H9 (cell line): ENCODE results near the gene SRRT. TPM values are rescaled to one million over a fixed set of nuclear protein-coding genes. Genes with fewer than 3 reads are reported as not detected.

Source experiments
- DNase-seq: peaks from one replicate; pipeline ENCODE4 v3.0.0-alpha.2; 2017
- H2AFZ ChIP-seq: one replicate; pipeline ENCODE4 v1.6.1; 2013; ENCODE audit warnings: mild to moderate bottlenecking, low read length, control low read depth, moderate library complexity
- H2AK5ac ChIP-seq: 2 replicates; pipeline ENCODE4 v1.6.1; 2013; ENCODE audit warnings: low read length, control low read depth, mixed read lengths; ENCODE audit not compliant: insufficient read length
- H2BK120ac ChIP-seq: one replicate; pipeline ENCODE4 v1.6.1; 2013; ENCODE audit warnings: low read depth, mild to moderate bottlenecking, low read length, control low read depth, inconsistent platforms; ENCODE audit not compliant: poor library complexity, severe bottlenecking
- H2BK12ac ChIP-seq: 2 replicates; pipeline ENCODE4 v1.6.1; 2013; ENCODE audit warnings: low read length, control low read depth, mixed read lengths, low read depth; ENCODE audit not compliant: insufficient read length
- H2BK15ac ChIP-seq: 2 replicates; pipeline ENCODE4 v1.6.1; 2013; ENCODE audit warnings: low read depth, low read length, control low read depth
- H2BK20ac ChIP-seq: one replicate; pipeline ENCODE4 v1.6.1; 2013; ENCODE audit warnings: low read depth, mild to moderate bottlenecking, low read length, control low read depth, inconsistent platforms; ENCODE audit not compliant: poor library complexity, severe bottlenecking
- H2BK5ac ChIP-seq: 2 replicates; pipeline ENCODE4 v1.6.1; 2013; ENCODE audit warnings: low read length, control low read depth, mixed read lengths; ENCODE audit not compliant: insufficient read length
- H3K14ac ChIP-seq: 2 replicates; pipeline ENCODE4 v1.6.1; 2013; ENCODE audit warnings: low read length, control low read depth; ENCODE audit not compliant: insufficient read depth
- H3K18ac ChIP-seq: 2 replicates; pipeline ENCODE4 v1.6.1; 2013; ENCODE audit warnings: low read depth, mild to moderate bottlenecking, mixed read lengths, low read length, control low read depth; ENCODE audit not compliant: insufficient read length
- H3K23ac ChIP-seq: 2 replicates; pipeline ENCODE4 v1.6.1; 2013; ENCODE audit warnings: low read length, control low read depth, mixed read lengths, low read depth; ENCODE audit not compliant: insufficient read length
- H3K23me2 ChIP-seq: 2 replicates; pipeline ENCODE4 v1.6.1; 2013; ENCODE audit warnings: low read depth, mild to moderate bottlenecking, mixed read lengths, low read length, control low read depth; ENCODE audit not compliant: insufficient read length, poor library complexity, severe bottlenecking
- H3K27ac ChIP-seq: 2 replicates; pipeline ENCODE4 v1.5.1; 2013; ENCODE audit warnings: low read length, control low read depth, mixed read lengths, low read depth; ENCODE audit not compliant: insufficient read length
- H3K27me3 ChIP-seq: 2 replicates; pipeline ENCODE4 v1.6.1; 2013; ENCODE audit warnings: low read length, control low read depth, inconsistent platforms; ENCODE audit not compliant: insufficient read depth
- H3K4ac ChIP-seq: 2 replicates; pipeline ENCODE4 v1.6.1; 2013; ENCODE audit warnings: low read depth, mild to moderate bottlenecking, control low read depth, inconsistent platforms, low read length, moderate library complexity
- H3K4me1 ChIP-seq: 2 replicates; pipeline ENCODE4 v1.6.1; 2013; ENCODE audit warnings: low read length, control low read depth, inconsistent platforms; ENCODE audit not compliant: insufficient read depth
- H3K4me2 ChIP-seq: 2 replicates; pipeline ENCODE4 v1.6.1; 2013; ENCODE audit warnings: low read length, control low read depth, mixed read lengths; ENCODE audit not compliant: insufficient read length, insufficient read depth
- H3K56ac ChIP-seq: 2 replicates; pipeline ENCODE4 v1.6.1; 2013; ENCODE audit warnings: low read depth, mild to moderate bottlenecking, mixed read lengths, low read length, control low read depth; ENCODE audit not compliant: insufficient read length
- H3K79me1 ChIP-seq: 2 replicates; pipeline ENCODE4 v1.6.1; 2013; ENCODE audit warnings: low read depth, mild to moderate bottlenecking, moderate library complexity, low read length, control low read depth, inconsistent platforms; ENCODE audit not compliant: insufficient read depth, poor library complexity, severe bottlenecking
- H3K79me2 ChIP-seq: 2 replicates; pipeline ENCODE4 v1.6.1; 2013; ENCODE audit warnings: low read length, control low read depth, inconsistent platforms; ENCODE audit not compliant: insufficient read depth
- H3K9ac ChIP-seq: 2 replicates; pipeline ENCODE4 v1.6.1; 2013; ENCODE audit warnings: low read length, control low read depth, mixed read lengths; ENCODE audit not compliant: insufficient read length; ENCODE audit errors: extremely low read depth
- H3K9me3 ChIP-seq: one replicate; pipeline ENCODE4 v1.6.1; 2013; ENCODE audit warnings: low read depth, low read length, inconsistent platforms; ENCODE audit not compliant: control insufficient read depth
- H3T11ph ChIP-seq: one replicate; pipeline ENCODE4 v1.6.1; 2013; ENCODE audit warnings: mild to moderate bottlenecking, low read length, control low read depth, inconsistent platforms
- H4K20me1 ChIP-seq: one replicate; pipeline ENCODE4 v1.6.1; 2013; ENCODE audit not compliant: control insufficient read depth, insufficient read length, insufficient read depth
- H4K5ac ChIP-seq: 2 replicates; pipeline ENCODE4 v1.6.1; 2013; ENCODE audit warnings: low read depth, mild to moderate bottlenecking, mixed read lengths, low read length, control low read depth; ENCODE audit not compliant: insufficient read length
- H4K8ac ChIP-seq: replicated peaks from 2 replicates; pipeline ENCODE4 v1.6.1; 2013; ENCODE audit warnings: low read length, control low read depth, mixed read lengths, low read depth; ENCODE audit not compliant: insufficient read length
- H4K91ac ChIP-seq: 2 replicates; pipeline ENCODE4 v1.6.1; 2013; ENCODE audit warnings: low read depth, mild to moderate bottlenecking, moderate library complexity, mixed read lengths, low read length, control low read depth; ENCODE audit not compliant: insufficient read length
- H3K27ac Mint-ChIP-seq, 3 experiments: 2 replicates in 2 of 3; 3 replicates in 1 of 3; pipeline ENCODE4 v1.8.0; 2020 to 2021; ENCODE audit warnings: mixed read lengths in 3 of 3, mild to moderate bottlenecking in 1 of 3, moderate library complexity in 1 of 3
- H3K27me3 Mint-ChIP-seq: 2 replicates; pipeline ENCODE4 v1.8.0; 2021; ENCODE audit warnings: low read depth, mild to moderate bottlenecking, moderate library complexity, mixed read lengths
- H3K36me3 Mint-ChIP-seq, 3 experiments: 2 replicates in 2 of 3; 3 replicates in 1 of 3; pipeline ENCODE4 v1.8.0; 2020 to 2021; ENCODE audit warnings: low read depth in 3 of 3, mixed read lengths in 3 of 3; ENCODE audit not compliant: insufficient read depth in 1 of 3
- H3K4me1 Mint-ChIP-seq, 2 experiments: 2 replicates each; pipeline ENCODE4 v1.8.0; 2020; ENCODE audit warnings: mixed read lengths in 2 of 2
- H3K4me3 Mint-ChIP-seq, 2 experiments: 2 replicates in 1 of 2; 3 replicates in 1 of 2; pipeline ENCODE4 v1.8.0; 2020 to 2021; ENCODE audit warnings: mild to moderate bottlenecking in 2 of 2, mixed read lengths in 2 of 2, moderate library complexity in 1 of 2
- H3K9me3 Mint-ChIP-seq, 2 experiments: 2 replicates in 1 of 2; 3 replicates in 1 of 2; pipeline ENCODE4 v1.8.0; 2020; ENCODE audit warnings: mild to moderate bottlenecking in 2 of 2, mixed read lengths in 2 of 2, moderate library complexity in 1 of 2
- WGBS: extraction: QIAGEN DNeasy Blood & Tissue Kit; methylation state at CpG from one replicate; pipeline ENCODE4 v1.1.7; 2013; ENCODE audit warnings: missing lambda C conversion rate, low lambda C conversion rate, mixed read lengths; ENCODE audit not compliant: insufficient read length; ENCODE audit errors: extremely low coverage; 5-methylcytosine and 5-hydroxymethylcytosine counted together
- total RNA-seq: library from RNA; stranded (reverse); gene quantifications from 2 replicates; pipeline ENCODE4 v1.2.1, GENCODE V29; 2021
- TF ChIP-seq, protein P1 (sequence below): fragments of 200-600 bp; sonication (generic); conservative IDR thresholded peaks from 3 replicates; pipeline ENCODE4 v1.8.0; 2021; ENCODE audit warnings: antibody characterized with exemption, mild to moderate bottlenecking

SRRT gene
- total RNA-seq, 1 experiment from 2014 or later = 373 TPM

GRCh38 chr7:100897772-100898454, 23.0 kb downstream of the SRRT start:
- Histone ChIP-seq H2BK5ac (no peak overlapping the region), H3T11ph (no peak overlapping the region), H4K5ac (no peak overlapping the region), H4K91ac (no peak overlapping the region), H3K23me2 (peaks cover 12% of the 10 kb centered on the region), H3K56ac (no peak overlapping the region), H2AK5ac (no peak overlapping the region), H3K27me3 (peaks cover 7% of the 10 kb centered on the region), H3K79me2 (no peaks in the 10 kb centered on the region), H3K4me1 (no peaks in the 10 kb centered on the region; the same call in 1 of the 2 replicates), H2BK12ac (no peak overlapping the region), H2BK20ac (no peak overlapping the region), H3K9me3 (no peaks in the 10 kb centered on the region), H3K27ac (no peak overlapping the region), H2BK15ac (no peak overlapping the region), H2BK120ac (no peak overlapping the region), H3K4ac (no peak overlapping the region), H3K23ac (no peak overlapping the region), H3K79me1 (no peaks in the 10 kb centered on the region), H4K20me1 (no peaks in the 10 kb centered on the region), H2AFZ (no peak overlapping the region), H3K9ac (no peak overlapping the region), H3K18ac (no peak overlapping the region), H3K4me2 (no peak overlapping the region), H4K8ac (no peak overlapping the region), H3K14ac (no peak overlapping the region)
- Mint-ChIP-seq H3K4me1 (peaks cover 14% of the 10 kb centered on the region in 2 experiments), H3K4me3 (peak overlapping the region in 1 of 2 experiments; percentile 81; a peak in 4 of 5 replicates), H3K36me3 (no peaks in the 10 kb centered on the region), H3K27me3 (peaks cover 25% of the 10 kb centered on the region), H3K27ac (no peak overlapping the region), H3K9me3 (no peaks in the 10 kb centered on the region; a peak in 2 of 5 replicates)
- TF ChIP-seq, protein P1, sequence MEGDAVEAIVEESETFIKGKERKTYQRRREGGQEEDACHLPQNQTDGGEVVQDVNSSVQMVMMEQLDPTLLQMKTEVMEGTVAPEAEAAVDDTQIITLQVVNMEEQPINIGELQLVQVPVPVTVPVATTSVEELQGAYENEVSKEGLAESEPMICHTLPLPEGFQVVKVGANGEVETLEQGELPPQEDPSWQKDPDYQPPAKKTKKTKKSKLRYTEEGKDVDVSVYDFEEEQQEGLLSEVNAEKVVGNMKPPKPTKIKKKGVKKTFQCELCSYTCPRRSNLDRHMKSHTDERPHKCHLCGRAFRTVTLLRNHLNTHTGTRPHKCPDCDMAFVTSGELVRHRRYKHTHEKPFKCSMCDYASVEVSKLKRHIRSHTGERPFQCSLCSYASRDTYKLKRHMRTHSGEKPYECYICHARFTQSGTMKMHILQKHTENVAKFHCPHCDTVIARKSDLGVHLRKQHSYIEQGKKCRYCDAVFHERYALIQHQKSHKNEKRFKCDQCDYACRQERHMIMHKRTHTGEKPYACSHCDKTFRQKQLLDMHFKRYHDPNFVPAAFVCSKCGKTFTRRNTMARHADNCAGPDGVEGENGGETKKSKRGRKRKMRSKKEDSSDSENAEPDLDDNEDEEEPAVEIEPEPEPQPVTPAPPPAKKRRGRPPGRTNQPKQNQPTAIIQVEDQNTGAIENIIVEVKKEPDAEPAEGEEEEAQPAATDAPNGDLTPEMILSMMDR = no peak
- no peak for DNase-seq
- WGBS = no CpG with 5 or more reads among the region's 13 CpGs
